Stomach smooth muscle (tissue), 2 donors: ENCODE results near the gene KCTD17.

Source experiments
- H3K27ac ChIP-seq: one replicate; pipeline ENCODE4 v1.7.0; 2013; ENCODE audit warnings: mild to moderate bottlenecking, low read length, inconsistent platforms
- H3K27me3 ChIP-seq, 2 donors: one replicate each; pipeline ENCODE4 v1.7.0; 2013; ENCODE audit warnings: low read length in 2 of 2; ENCODE audit not compliant: insufficient read depth in 2 of 2, control insufficient read depth in 1 of 2
- H3K36me3 ChIP-seq, 2 donors: one replicate each; pipeline ENCODE4 v1.7.0; 2013; ENCODE audit warnings: low read length in 2 of 2; ENCODE audit not compliant: control insufficient read depth in 2 of 2, insufficient read depth in 2 of 2
- H3K4me1 ChIP-seq: one replicate; pipeline ENCODE4 v1.7.0; 2013; ENCODE audit warnings: low read length; ENCODE audit not compliant: control insufficient read depth, insufficient read depth
- H3K4me3 ChIP-seq, 2 donors: one replicate each; pipeline ENCODE4 v1.7.0; 2013; ENCODE audit warnings: low read length in 2 of 2
- H3K9ac ChIP-seq, 2 donors: one replicate each; pipeline ENCODE4 v1.7.0; 2013; ENCODE audit warnings: low read length in 2 of 2, mild to moderate bottlenecking in 1 of 2
- H3K9me3 ChIP-seq, 2 donors: one replicate each; pipeline ENCODE4 v1.7.0; 2013; ENCODE audit warnings: low read length in 2 of 2; ENCODE audit not compliant: control insufficient read depth in 2 of 2
- donor health status: healthy.
- donor health status: Pancreatic carcinoma.

Gene KCTD17

DNA sequence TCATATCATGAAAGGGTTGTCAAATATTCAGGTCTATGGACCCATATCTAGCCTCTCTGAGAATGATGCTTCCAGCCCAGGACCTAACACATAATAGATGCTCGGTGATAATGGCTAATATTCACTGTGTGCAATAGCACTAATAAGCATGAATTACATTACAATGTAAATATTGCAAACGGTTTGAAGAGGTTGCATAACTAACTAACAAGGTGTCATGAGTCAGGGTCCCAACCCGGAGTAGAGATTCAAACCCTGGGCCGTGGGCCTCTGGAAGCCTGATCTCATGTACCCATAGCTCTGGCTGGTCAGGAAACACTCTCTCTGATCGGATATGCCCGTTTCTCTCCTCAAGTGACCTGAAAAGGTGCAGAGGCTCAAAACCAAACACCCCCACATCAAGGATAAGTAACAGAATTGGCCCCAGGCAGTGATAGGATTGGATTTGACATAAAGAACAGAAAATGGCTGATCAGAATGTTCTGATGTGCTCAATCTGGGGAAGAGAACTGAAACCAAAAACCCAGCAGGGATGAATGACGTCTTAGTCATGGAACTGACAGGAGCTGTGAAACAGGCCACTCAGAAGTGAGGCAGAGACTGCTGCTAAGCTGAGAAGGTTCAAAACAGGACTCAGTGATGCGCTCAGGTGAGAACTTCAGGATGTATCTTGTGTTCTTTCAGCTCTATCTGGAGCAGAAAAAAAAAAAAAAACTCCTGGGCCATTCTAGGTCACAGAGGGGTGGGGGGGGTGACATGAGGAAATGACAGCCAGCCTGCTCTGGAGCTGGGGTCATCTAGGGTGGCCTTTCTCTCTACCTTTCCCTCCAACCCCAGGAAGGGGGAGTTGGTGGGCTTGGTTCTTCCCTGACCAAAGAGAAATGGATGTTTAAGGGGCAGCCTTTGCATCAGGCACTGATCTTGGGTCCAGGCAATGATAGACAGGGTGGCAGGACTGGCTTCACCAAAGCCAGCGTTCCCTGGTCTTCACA, 6.6 kb upstream of the KCTD17 start:
- H3K9ac ChIP-seq = no peak overlapping the region
- H3K9me3 ChIP-seq = no peaks in the 10 kb centered on the region
- H3K36me3 ChIP-seq = no peaks in the 10 kb centered on the region
- H3K27me3 ChIP-seq = peaks cover 0 to 2% of the 10 kb centered on the region in 2 donors
- H3K4me1 ChIP-seq = no peaks in the 10 kb centered on the region
- H3K27ac ChIP-seq = no peak overlapping the region
- no peak overlapping the region for H3K4me3 ChIP-seq

DNA sequence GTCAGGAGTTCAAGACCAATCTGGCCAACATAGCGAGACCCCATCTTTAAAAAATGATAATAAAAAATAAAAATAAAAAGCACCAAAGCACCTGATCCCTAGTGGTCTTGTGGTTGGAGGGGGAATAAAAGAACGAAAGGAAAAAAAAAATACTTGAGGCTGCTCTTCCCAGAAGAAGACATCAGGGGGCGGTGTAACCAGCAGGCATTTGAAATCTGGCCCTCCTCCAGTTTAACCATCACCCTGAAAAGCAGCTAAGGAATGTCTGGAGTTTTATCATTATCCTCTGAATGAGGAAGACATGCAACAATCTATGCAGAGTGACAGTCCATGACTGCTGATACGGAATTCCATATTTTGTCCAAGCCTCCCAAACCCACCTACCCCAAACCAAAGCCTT, 5.6 kb upstream of the KCTD17 start:
- H3K36me3 ChIP-seq = no peaks in the 10 kb centered on the region

DNA sequence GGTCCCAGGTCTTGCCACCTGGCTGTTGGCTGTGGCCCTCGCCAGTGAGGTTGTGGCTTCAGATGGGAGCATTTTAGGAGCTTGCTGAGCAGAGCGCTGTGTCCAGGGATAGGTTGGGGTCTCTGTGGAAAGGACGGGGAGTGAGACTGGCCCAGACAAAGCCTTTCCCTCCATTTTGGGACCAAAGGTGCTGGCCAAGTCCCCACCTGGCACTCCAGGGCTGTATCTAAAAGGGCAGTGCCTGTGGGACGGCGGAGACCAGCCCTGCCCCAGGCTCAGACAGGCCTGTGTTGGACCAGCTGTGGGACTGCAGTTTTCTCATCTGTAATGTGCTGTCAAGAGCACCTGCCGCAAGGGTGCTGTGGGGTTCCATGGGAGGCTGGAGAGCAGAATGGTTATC, 5.0 kb upstream of the KCTD17 start:
- Histone ChIP-seq H3K4me3 (no peak overlapping the region), H3K4me1 (no peaks in the 10 kb centered on the region), H3K27ac (no peak overlapping the region), H3K9me3 (no peaks in the 10 kb centered on the region), H3K9ac (no peak overlapping the region), H3K27me3 (peaks cover 0 to 2% of the 10 kb centered on the region in 2 donors), H3K36me3 (no peaks in the 10 kb centered on the region)

More for the DNA sequence above, 5.6 kb upstream of the KCTD17 start:
- Histone ChIP-seq H3K4me3 (no peak overlapping the region), H3K4me1 (no peaks in the 10 kb centered on the region), H3K9me3 (no peaks in the 10 kb centered on the region), H3K9ac (no peak overlapping the region), H3K27me3 (peaks cover 0 to 2% of the 10 kb centered on the region in 2 donors), H3K27ac (no peak overlapping the region)

DNA sequence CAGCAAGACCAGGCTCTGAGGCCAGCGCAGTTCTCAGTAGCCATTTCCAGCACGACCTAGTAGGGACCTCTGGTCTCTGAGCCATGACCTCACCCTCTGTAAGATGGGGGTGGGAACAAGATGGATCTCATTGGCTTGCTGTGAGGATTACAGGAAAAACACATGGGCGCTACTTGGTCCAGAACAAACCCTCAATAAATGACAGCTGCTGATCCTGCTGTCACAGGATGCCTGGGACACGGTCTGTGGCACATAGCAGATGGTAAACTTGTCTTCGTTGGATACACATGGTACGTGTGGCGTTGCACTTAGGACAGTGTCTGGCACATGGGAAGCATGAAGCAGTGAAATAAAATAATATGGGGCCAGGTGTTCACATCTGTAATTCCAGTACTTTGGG, 4.5 kb upstream of the KCTD17 start:
- H3K4me3 ChIP-seq = no peak overlapping the region
- H3K36me3 ChIP-seq = no peaks in the 10 kb centered on the region
- H3K4me1 ChIP-seq = peaks cover 2% of the 10 kb centered on the region
- peaks cover 0 to 2% of the 10 kb centered on the region in 2 donors for H3K27me3 ChIP-seq
- H3K9ac ChIP-seq = no peak overlapping the region
- no peak overlapping the region for H3K27ac ChIP-seq
- H3K9me3 ChIP-seq = no peaks in the 10 kb centered on the region

DNA sequence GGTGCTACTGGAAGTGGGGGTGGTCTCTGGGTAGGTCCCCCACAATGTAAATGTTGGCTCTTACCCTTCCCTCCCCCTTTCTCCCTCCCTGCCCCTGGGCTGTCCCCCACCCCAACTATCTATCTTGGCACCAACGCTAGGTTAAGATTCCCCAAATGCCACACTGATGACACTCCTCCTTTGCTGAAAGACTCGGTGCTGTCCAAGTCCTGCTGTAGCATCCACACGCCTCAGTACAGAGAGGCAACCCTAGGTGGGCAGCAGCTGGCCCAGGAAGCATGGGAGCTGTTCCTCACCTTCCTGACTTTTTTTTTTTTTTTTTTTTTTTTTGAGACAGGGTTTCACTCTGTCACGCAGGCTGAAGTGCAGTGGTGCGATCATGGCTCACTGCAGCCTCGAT, 3.4 kb upstream of the KCTD17 start:
- H3K27ac ChIP-seq = no peak overlapping the region
- H3K9ac ChIP-seq = no peak overlapping the region
- H3K36me3 ChIP-seq = no peaks in the 10 kb centered on the region
- H3K9me3 ChIP-seq = no peaks in the 10 kb centered on the region
- H3K4me1 ChIP-seq = peaks cover 7% of the 10 kb centered on the region
- H3K4me3 ChIP-seq = no peak overlapping the region
- peaks cover 0 to 2% of the 10 kb centered on the region in 2 donors for H3K27me3 ChIP-seq

DNA sequence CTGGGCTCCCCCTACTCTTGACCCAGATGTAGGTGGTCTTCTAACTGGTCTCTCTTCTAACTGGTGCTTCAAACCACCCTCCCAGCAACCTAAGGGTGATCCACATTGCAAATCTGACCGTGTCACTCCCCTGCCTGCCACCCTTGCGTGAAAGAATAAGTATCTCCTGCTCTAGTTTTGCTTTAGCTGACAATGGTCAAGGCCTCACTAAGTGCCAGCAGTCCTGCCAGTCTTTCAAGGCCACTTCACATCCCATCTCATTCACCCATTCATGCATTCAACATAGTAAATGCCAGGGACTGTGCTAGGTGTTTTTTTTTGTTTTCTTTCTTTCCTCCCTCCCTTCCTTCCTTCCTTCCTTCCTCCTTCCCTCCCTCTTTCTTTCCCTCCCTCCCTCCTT, 2.3 kb upstream of the KCTD17 start:
- peaks cover 9% of the 10 kb centered on the region for H3K4me1 ChIP-seq
- no peak overlapping the region for H3K27ac ChIP-seq
- no peak overlapping the region for H3K4me3 ChIP-seq
- H3K36me3 ChIP-seq = peaks cover 0 to 2% of the 10 kb centered on the region in 2 donors
- no peaks in the 10 kb centered on the region for H3K9me3 ChIP-seq
- no peak overlapping the region for H3K9ac ChIP-seq
- H3K27me3 ChIP-seq = no peaks in the 10 kb centered on the region

DNA sequence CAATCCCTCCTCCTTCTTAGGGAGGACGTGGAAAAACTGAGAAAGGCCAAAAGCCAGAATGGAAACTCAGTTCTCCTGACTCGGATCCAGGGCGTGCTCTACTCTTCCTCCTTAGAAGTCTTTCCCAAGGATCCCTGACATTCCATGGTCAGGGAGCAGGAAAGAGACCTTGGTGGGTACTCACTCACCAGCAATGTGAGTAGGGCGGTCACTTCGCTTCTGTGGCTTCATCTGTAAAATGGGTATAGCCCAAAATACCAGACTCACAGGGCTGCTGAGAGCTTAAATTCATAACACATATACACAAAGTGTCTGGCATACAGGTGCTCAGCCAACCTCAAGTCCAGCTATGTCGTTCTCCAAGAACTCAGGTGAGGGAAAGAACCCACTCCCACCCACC, 629 bp upstream of the KCTD17 start:
- H3K9ac ChIP-seq = no peak overlapping the region
- no peak overlapping the region for H3K4me3 ChIP-seq
- H3K27ac ChIP-seq = no peak overlapping the region
- no peaks in the 10 kb centered on the region for H3K27me3 ChIP-seq
- peaks cover 9% of the 10 kb centered on the region for H3K4me1 ChIP-seq
- peaks cover 7% of the 10 kb centered on the region in 2 donors for H3K36me3 ChIP-seq
- no peaks in the 10 kb centered on the region for H3K9me3 ChIP-seq

DNA sequence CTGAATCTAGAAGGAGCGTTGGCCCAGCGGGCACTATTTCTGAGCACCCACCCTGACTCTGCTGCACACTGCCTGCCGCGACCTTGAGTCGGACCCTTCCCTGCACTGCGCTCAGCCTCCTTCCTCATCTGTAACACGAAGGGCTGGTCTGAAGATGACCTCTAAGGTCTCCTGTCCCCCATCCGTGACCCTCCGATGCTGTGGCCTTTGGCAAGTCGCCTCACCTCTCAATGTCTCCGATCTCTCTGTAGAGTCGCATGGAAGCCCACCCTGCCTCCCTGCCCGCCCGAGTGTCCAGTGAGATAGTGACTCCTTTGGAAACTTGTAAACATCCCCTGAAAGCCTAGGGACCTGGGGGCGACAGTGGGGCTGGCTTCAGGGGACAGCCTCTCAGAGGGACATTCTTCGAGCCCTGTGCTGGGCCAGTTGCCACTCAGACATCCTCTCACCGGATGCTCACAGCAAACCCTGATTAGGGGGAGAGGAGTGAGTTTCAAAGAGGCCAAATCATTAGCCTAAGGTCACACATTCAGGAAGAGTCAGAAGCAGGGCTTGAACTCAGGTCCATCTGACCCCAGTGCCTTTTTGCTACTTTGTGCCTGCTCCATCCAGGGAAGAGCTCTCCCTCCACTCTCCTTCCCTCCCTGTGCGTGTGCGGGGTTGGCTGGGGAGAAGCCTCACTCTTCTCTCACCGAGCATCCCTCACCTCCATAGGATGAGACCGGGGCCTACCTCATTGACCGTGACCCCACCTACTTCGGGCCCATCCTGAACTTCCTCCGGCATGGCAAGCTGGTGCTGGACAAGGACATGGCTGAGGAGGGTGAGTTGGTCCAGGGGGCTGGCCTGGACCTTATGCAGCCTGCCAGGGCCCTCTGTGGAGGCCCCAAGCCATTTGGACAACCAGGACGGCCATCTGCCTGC, 1.1 kb downstream of the KCTD17 start:
- H3K4me3 ChIP-seq = peak overlapping the region; percentile 65 to 79
- H3K27me3 ChIP-seq = no peaks in the 10 kb centered on the region
- H3K9me3 ChIP-seq = no peaks in the 10 kb centered on the region
- peak overlapping the region; percentile 58 to 64 for H3K9ac ChIP-seq
- H3K27ac ChIP-seq = no peak overlapping the region
- peaks cover 9% of the 10 kb centered on the region for H3K4me1 ChIP-seq
- peaks cover 19 to 21% of the 10 kb centered on the region in 2 donors for H3K36me3 ChIP-seq

DNA sequence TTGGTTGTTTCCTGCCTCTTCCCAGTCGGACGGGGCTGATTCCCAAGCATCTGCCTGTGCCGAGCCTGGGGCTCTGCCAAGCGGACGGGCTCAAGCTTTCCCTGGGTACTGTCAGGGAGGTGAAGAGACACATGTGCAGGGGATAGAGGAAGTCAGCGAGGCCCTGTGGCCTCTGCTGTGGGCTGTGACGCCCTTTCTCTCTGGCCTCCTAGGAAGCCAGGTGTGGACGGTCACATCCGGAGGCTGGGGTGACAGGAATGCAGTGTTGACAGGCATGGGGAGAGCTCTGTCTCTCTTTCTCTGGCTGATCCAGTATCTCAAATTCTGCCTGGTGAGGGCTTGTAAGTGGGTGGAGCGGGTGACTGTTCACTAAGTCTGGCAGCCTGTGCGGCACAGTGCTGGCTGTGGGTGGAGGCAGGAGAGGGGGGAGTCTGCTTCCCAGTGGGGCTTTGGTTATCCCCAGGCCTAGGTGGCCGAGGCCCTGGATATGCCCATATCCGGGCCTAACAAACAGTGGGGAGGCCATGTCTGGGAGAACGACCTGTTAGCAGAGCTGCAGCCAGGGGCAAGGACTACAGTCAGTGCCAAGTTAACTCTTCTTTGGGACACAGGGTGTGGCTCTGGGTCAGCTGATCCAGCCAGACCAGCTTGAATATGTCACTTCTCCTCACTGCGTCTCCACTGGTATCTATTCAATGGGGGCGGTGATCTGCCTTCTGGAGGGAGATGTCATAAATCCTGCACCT, 1.9 kb downstream of the KCTD17 start:
- H3K4me3 ChIP-seq = no peak overlapping the region
- H3K9ac ChIP-seq = no peak overlapping the region
- H3K27ac ChIP-seq = no peak overlapping the region
- peaks cover 20 to 24% of the 10 kb centered on the region in 2 donors for H3K36me3 ChIP-seq
- peaks cover 9% of the 10 kb centered on the region for H3K4me1 ChIP-seq
- H3K27me3 ChIP-seq = no peaks in the 10 kb centered on the region
- no peaks in the 10 kb centered on the region for H3K9me3 ChIP-seq

DNA sequence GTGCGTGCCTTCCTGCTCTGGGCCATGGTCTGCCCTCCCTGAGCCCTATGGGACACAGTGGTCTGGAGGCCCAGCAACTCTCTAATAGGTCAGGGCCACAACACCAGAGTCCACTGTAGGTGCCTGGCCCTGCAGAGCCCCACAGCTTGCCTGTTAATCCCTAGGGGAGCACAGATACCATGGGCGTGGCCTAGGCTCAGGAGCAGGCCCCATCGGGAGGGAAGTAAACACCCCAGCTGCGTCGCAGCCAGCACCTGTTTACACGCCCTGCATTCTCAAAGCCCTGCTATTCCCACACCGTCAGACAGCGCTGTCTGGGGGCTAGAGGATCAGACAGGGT, 2.5 kb downstream of the KCTD17 start:
- H3K4me3 ChIP-seq = no peak overlapping the region
- H3K9me3 ChIP-seq = no peaks in the 10 kb centered on the region
- no peaks in the 10 kb centered on the region for H3K27me3 ChIP-seq
- H3K36me3 ChIP-seq = peaks cover 20 to 24% of the 10 kb centered on the region in 2 donors
- no peak overlapping the region for H3K9ac ChIP-seq
- H3K27ac ChIP-seq = no peak overlapping the region
- H3K4me1 ChIP-seq = peaks cover 9% of the 10 kb centered on the region
